A549 (cell line): ENCODE results near the gene PTPRA.

Experiments
- ATOH8 ChIP-seq: fragments of 250-450 bp; sonication (Bioruptor Pico); IDR thresholded peaks from 2 replicates; pipeline ENCODE4 v1.5.0; 2020; ENCODE audit warnings: low read depth, mild to moderate bottlenecking, moderate library complexity
- CHD2 ChIP-seq: fragments of 150-350 bp; IDR thresholded peaks from 2 replicates; pipeline ENCODE4 v1.6.1; 2014; ENCODE audit warnings: low read length; ENCODE audit not compliant: partially characterized antibody
- CTCF ChIP-seq: fragments of >200 bp; sonication (Bioruptor Twin); formaldehyde crosslinking; IDR thresholded peaks from 3 replicates; pipeline ENCODE4 v1.5.1; 2016
- EHMT2 ChIP-seq: fragments of 200-600 bp; sonication (generic); IDR thresholded peaks from 2 replicates; pipeline ENCODE4 v1.6.1; 2016; ENCODE audit warnings: antibody characterized with exemption, low read depth, mild to moderate bottlenecking, moderate library complexity
- ESRRA ChIP-seq: fragments of 150-350 bp; IDR thresholded peaks from 2 replicates; pipeline ENCODE4 v1.6.1; 2014; ENCODE audit warnings: mild to moderate bottlenecking, low read length, borderline replicate concordance
- JUN ChIP-seq, 2 experiments: fragments of >200 bp; sonication (Bioruptor Twin); formaldehyde crosslinking; IDR thresholded peaks; 2 replicates in 1 of 2; 3 replicates in 1 of 2; pipeline ENCODE4 v1.6.1; 2016 to 2017
- JUNB ChIP-seq: fragments of >200 bp; sonication (Bioruptor Twin); formaldehyde crosslinking; IDR thresholded peaks from 2 replicates; pipeline ENCODE4 v1.6.1; 2016
- KDM1A ChIP-seq: fragments of 200-600 bp; sonication (generic); IDR thresholded peaks from 2 replicates; pipeline ENCODE4 v1.6.1; 2016; ENCODE audit warnings: low read depth, mild to moderate bottlenecking
- POLR2AphosphoS2 ChIP-seq: conservative IDR thresholded peaks from 2 replicates; pipeline ENCODE4 v1.6.1; 2012; ENCODE audit warnings: low read length, improper control_type of control experiment, inconsistent platforms
- TFCP2L1 ChIP-seq: fragments of 250-450 bp; sonication (Bioruptor Pico); IDR thresholded peaks from 2 replicates; pipeline ENCODE4 v1.5.0; 2021; ENCODE audit warnings: mild to moderate bottlenecking

DNA sequence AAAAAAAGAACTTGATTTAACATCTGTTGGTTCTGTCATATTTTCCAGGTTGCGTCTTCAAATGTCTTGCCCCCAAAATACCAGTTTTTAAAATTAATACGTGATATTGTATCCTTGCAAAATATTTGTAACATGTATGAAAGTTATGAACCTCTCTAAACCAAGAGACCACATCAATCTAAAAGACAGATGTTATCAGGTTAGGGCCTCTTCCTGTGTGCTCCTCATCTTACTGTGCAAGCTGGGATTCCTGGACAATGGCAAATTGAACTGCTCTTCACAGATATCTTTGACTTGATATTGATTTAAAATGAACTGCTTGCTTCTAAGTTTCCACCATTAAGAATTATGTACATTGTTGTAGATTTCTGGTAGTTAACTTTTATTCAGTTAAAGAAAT, 47.5 kb upstream of the PTPRA start:
- TF ChIP-seq TFCP2L1 (CRISPR knock-in tag) (no peak), CTCF (no peak), CHD2 (no peak), KDM1A (no peak), POLR2AphosphoS2 (no peak), ATOH8 (CRISPR knock-in tag) (no peak), JUNB (no peak), JUN (IDR thresholded peaks at IDR 0.05) (no peak), EHMT2 (no peak), ESRRA (no peak)
